ENCODE data around the gene ZNF112. TPM values are rescaled to one million over a fixed set of nuclear protein-coding genes. Genes with fewer than 3 reads are reported as not detected.

ZNF112 gene
- total RNA-seq: 7.9 and 9.1 TPM in 2 replicates

GRCh38 chr19:44356383-44357111 is at the start of gene ZNF112:
Gene ZNF112 (minus strand): TSS chr19:44356680. CDS start chr19:44340539, 16,141 bp downstream.

GRCh38 chr19:44401139-44402115 is 44.9 kb upstream of the ZNF112 start, which contains the start of gene ZNF285:
Gene ZNF285 (minus strand): TSS chr19:44401608. CDS start chr19:44397213, 4,395 bp downstream.

GRCh38 chr19:44304659-44305193 is 51.8 kb downstream of the ZNF112 start, which contains the start of gene ZNF235:
Gene ZNF235 (minus strand): TSS chr19:44305025. CDS start chr19:44303404, 1,621 bp downstream.

Small RNA genes lying within 50 kb of the gene (small RNA-seq; reads per million reads assigned to genes)
- gene NDUFA3P1: not detected

Other genes starting within 250 kb of the ZNF112 start
- 5.6 and 6.5 TPM in 2 replicates for gene ZNF225, start 243.3 kb downstream of the ZNF112 start, total RNA-seq
- 10.6 and 12.0 TPM in 2 replicates for gene ZNF234, start 215.1 kb downstream of the ZNF112 start, total RNA-seq
- gene ZNF226, start 191.6 kb downstream of the ZNF112 start, total RNA-seq: 17.6 and 17.8 TPM in 2 replicates
- gene ZNF227, start 144.1 kb downstream of the ZNF112 start, total RNA-seq: 14.9 and 15.7 TPM in 2 replicates
- gene ZNF233, start 96.8 kb downstream of the ZNF112 start, total RNA-seq: 1.1 and 1.9 TPM in 2 replicates
- gene ZNF235, start 51.7 kb downstream of the ZNF112 start, total RNA-seq: 5.7 and 7.5 TPM in 2 replicates
- gene ZNF285, start 44.9 kb upstream of the ZNF112 start, total RNA-seq: 2.8 and 2.9 TPM in 2 replicates
- 17.2 and 20.9 TPM in 2 replicates for gene ZNF229, start 91.8 kb upstream of the ZNF112 start, total RNA-seq
- gene ZNF180, start 143.8 kb upstream of the ZNF112 start, total RNA-seq: 6.8 and 12.0 TPM in 2 replicates
- not detected in 2 replicates for gene CEACAM20, start 173.0 kb upstream of the ZNF112 start, total RNA-seq